GM19193 (cell line): ENCODE measurements around the gene PTPRK.

Experiments used
- POLR2A ChIP-seq: IDR thresholded peaks from 4 replicates; pipeline ENCODE4 v1.6.1; 2011; ENCODE audit not compliant: insufficient read depth, insufficient read length; ENCODE audit errors: extremely low read depth

The PTPRK gene

DNA sequence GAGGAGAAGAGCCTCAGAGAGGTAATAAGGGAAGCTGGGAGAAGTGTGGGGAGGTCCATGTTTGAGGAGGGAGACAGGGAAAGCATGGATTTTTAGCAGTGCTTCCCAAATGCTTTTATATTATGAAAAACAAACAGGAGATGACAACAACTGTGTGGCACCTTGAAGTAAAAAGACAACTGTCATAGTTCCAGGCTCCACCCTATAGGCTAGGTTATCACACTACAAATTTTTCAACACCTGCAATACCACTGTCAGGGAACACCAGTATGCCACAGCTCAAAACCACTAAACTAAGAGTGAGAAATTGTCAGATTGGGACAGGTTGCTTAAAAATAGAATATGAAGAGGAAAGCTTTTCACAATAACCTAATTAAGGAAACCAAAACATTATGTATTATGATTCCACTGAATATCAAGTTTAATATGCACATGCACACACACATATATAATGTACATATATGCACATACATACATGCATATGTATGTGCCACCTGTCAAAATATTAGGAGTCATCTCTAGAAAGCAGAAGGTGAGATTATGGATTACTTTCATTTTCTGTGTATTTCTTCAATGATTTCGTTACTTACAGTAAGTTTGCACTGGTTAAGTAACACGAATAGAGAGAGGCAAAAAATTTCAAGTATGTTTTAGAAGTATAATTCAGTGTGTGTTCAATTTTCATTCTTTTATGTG is 261.2 kb downstream of the PTPRK start:
- no peak for TF ChIP-seq POLR2A

DNA sequence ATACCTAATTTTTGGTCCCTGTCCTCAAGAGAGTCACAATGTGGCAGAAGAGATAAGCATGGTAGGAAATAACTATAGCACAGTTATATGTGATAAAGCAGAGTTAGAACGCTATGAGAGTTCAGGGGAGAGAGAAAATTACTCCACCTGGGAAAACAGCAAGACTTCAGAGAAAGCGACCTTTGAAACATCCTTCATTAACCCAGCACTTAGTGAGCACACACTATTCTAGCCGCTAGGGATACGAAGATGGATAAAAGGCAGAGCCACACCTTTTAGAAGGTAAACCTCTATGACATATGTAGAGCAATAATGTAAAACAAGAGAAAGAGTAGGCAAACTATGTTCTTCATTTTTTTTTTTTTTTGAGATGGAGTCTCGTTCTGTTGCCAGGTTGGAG is 264.3 kb downstream of the PTPRK start:
- no peak for TF ChIP-seq POLR2A

DNA sequence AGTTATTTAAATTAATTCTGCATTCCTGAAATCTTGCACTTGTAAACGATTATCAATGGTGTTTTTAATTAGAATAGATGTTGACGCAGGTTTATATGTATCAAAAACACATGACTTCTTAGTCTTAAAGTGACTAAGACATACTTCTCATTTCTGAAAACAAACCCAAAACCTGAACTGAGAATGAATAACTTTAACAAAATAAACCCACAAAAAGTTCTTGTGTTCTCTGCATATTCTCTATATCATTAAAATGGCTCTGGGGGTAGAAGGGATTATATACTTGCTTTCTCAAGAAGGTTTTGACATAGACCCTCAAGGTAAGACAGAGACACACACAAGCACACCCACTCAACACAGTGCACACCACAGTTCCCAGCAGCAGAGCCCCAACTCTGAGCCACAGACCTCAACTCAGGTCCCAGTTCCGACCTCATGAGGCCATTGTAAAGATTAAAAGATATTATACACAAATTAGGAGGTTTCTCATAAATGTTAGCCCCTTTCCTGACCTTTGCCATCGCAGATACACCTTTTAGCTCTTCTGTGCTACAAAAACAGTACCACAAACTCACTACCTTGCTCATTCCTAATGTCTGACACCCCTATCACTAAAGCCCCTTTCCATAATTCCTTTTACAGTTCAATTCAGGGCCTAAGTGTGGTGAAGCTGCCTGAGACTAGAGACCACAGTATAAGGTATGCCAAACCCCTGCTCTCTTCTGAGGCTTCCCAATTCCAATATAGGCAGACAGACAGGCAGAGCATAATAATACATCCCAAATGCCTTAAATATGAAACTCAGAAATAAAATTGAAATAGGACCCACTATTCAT is 267.8 kb downstream of the PTPRK start:
- TF ChIP-seq POLR2A, result no peak

DNA sequence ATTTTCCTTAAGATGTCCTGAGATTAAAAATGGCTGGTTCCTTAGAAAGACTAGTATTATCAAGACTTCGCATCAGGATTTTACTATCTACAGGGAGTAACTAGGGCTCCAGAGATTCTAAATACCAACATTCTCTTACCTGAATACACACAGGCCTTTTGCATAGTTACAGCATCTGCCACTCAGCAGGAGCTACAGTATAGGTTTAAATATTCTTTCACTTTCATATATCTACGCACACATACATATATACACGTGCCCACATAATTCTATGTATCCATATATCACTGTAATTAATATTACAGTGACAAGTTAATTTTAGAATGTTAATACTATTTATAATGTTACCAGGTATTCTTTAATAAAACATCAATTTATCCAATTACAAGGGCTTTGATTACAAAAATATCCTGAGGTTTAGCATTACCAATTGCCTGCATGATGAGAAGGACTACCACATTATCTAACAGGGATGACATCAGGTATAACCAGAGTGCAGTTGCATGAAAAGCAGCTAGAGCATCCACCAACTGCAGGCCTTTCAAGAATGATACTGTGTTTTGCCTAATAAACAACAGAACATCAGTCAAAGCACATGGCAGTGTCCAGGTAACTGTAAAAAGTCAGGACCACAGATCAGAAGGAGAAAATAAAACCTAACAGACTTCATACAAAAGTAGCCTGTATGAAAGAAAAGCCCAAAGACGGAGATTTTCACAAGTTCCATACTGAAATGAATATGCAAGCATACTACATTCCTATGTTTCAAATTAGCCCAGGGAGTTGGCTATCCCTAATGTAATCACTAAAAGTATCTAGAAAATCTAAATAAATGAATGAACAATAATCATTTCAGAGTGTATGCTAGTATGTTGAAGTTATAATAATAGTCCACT is 268.7 kb downstream of the PTPRK start:
- TF ChIP-seq POLR2A, result no peak

GRCh38 chr6:128250370-128251070 is 269.9 kb downstream of the PTPRK start:
- no peak for TF ChIP-seq POLR2A

DNA sequence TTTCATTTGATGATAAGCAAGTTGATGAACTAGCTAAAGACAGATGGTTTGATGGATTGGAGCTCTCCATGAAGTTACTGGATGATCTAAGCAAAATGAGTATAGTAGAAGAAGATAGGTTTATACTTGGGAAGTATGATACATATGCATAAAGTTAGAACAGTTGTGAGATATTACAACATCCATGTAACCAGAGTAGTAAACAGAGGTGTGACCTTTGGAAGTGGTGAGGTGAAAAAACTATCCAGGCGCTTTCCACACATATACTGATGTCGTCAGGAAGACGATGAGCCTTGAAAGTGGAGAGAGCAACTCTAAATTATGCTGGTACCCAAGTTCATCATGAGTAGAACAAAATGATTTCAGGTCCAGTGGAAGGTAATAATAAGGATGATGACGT is 271.0 kb downstream of the PTPRK start:
- no peak for TF ChIP-seq POLR2A

DNA sequence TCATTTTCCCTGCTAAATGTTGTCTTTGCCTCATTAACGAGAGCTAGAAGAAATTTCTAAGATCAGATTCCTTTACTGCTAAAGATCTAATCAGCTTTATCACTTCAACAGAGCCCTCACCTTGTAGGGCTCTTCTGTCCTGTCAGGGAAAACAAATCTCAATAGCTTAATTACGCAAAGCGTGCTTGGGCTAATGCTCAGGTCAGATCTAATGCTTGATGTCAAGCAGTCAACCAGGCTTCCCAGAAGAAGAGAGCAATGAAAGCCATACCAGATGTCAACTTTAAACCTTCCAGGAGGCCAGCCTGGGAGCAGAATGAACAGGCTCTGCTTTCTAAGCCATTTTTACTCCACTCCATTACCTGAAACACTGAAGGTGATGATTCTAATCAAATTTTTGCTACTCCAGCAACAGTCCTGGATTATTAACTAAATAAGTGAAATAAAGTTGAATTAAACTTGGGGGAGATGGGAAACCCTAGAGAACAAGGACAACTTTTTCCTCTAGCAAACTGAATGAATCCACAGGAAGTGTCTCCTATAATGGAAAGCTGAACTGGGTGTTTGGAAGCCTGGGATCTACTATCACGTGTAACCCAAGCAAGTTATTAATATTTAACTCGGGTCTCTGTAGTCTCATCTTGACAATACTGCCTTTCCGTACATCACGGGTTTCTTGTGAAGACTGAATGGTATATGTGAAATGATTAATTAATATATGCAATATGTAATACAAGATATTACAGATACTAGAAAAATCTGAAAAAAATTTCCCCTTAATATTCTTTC is 273.7 kb downstream of the PTPRK start:
- TF ChIP-seq POLR2A, result no peak

GRCh38 chr6:128244751-128245405 is 275.5 kb downstream of the PTPRK start:
- no peak for TF ChIP-seq POLR2A

- TF ChIP-seq POLR2A, result no peak
These were observed 277.5 kb downstream of the PTPRK start for GRCh38 chr6:128242765-128243403.

- TF ChIP-seq POLR2A, result no peak
These were observed 279.2 kb downstream of the PTPRK start for GRCh38 chr6:128241216-128241615.

DNA sequence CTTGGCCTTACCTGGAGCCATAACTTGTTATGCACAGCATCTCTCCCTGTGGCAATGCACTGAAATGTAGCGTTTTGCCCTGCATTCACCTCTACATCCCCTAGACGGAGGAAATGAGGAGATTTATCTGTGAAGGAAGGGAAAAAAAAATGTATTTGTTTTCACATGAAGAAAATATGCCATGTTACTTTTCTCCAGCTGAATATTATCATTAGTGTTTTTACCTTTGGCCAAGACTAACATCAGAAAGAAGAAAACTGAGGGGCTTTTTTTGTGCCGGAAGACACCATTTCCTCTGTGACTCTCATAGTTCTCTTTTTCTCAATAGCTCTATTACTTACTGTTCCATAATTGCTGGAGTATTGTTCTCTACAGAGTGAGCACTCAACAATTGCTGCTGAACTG is 280.4 kb downstream of the PTPRK start:
- TF ChIP-seq POLR2A, result no peak

GRCh38 chr6:128239146-128239545 is 281.3 kb downstream of the PTPRK start:
- no peak for TF ChIP-seq POLR2A

DNA sequence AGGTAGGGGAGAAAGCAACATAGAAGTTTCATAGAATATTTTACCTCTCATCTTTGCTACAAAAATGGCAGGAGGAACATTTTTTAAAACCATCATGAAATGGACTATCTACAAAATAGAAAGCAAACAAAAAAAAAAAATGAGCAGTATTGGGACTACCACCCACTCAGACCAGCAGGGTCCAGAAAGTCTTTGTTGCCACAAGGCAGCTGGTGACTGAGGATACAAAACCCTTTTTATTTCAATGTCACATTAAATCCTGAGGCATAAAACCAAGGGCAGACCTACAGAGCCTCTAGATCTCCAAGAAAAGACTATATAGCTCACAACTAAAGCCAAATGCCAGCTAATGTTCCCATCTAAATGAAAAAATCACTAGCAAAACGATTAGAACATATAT is 282.2 kb downstream of the PTPRK start:
- no peak for TF ChIP-seq POLR2A

GRCh38 chr6:128235556-128235955 is 284.8 kb downstream of the PTPRK start:
- no peak for TF ChIP-seq POLR2A

GRCh38 chr6:128233531-128233930 is 286.9 kb downstream of the PTPRK start:
- TF ChIP-seq POLR2A, result no peak
